ENCODE data around the gene KLK15.

KLK15 gene

GRCh38 chr19:50776131-50776530, 57.2 kb downstream of the KLK15 start:
- no peak for DNase-seq (ENCODE audit: low read depth in 2 of 2)

Measured in activated CD8-positive, alpha-beta memory T cell treated with anti-CD3 and anti-CD28 coated beads for 4 hours (primary cell).